NB4 (cell line): ENCODE results near the gene FBXL12.
"Not testable (repeated sequence)": the region's sequence is repeated elsewhere in the genome, so short reads cannot be mapped to it uniquely, and the experiment has no call there.

Source experiments
- DNase-seq: peaks from one replicate; pipeline ENCODE4 v3.0.0; 2010; ENCODE audit warnings: low read depth
- H3K4me3 ChIP-seq: one replicate; pipeline ENCODE4 v1.5.1; 2011; ENCODE audit warnings: mild to moderate bottlenecking, low read depth, low read length, moderate library complexity
- MYC ChIP-seq: IDR thresholded peaks from 2 replicates; pipeline ENCODE4 v1.6.1; 2011; ENCODE audit warnings: low read depth, low read length
- POLR2A ChIP-seq: IDR thresholded peaks from 2 replicates; pipeline ENCODE4 v1.6.1; 2011; ENCODE audit warnings: mild to moderate bottlenecking; ENCODE audit not compliant: insufficient read length; ENCODE audit errors: extremely low read depth
- TF ChIP-seq, protein P1 (sequence below): IDR thresholded peaks from one replicate; pipeline ENCODE4 v1.5.1; 2012; ENCODE audit warnings: low read depth, low read length
- TF ChIP-seq, protein P2 (sequence below): IDR thresholded peaks from 2 replicates; pipeline ENCODE4 v1.6.1; 2011; ENCODE audit warnings: low read depth, low read length

The FBXL12 gene

DNA sequence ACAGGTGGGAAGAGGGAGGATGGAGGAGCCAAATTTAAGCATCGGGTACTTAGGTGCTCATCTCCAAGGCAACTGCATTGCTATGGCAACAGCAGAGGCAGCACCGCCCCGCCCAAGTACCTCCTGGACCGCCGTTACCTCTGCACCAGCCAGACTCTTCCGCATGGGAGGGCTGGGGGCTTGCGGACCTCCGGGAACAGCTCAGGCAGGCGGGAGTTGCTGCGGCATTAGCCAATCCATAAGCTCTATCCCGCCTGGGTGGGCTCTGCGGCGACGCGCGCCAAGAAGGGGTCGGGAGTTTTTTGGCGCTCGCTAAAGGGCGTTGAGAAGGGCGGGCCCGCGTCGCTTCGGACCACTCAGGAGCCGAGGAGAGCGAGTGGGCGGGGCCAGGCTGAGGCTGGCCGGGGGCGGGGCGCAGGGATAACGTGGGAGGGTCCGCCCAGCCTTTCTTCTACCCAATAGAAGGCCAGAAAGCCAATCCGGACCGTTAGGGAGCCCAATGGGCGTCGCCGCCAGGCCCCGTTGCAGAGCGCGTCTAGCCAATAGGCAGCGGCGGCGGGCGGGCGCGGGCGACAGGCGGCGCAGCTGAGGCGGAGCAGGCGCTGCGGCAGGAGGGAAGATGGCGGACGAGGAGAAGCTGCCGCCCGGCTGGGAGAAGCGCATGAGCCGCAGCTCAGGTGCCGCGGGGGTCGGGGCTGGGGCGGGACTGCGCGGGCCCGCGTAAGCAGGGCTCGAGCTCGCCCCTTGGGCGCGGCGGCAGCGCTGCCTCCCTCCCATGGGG lies 16.0 kb upstream of the FBXL12 start, which contains the start of gene PIN1:
TSS of gene PIN1 (plus strand) at position 593 of the 781 bp plus-strand sequence. CDS start at position 620, 27 bp downstream.
- peak; percentile 100 for DNase-seq
- H3K4me3 ChIP-seq = peak within 1 kb of the TSS; percentile 96
- TF ChIP-seq, protein P1, sequence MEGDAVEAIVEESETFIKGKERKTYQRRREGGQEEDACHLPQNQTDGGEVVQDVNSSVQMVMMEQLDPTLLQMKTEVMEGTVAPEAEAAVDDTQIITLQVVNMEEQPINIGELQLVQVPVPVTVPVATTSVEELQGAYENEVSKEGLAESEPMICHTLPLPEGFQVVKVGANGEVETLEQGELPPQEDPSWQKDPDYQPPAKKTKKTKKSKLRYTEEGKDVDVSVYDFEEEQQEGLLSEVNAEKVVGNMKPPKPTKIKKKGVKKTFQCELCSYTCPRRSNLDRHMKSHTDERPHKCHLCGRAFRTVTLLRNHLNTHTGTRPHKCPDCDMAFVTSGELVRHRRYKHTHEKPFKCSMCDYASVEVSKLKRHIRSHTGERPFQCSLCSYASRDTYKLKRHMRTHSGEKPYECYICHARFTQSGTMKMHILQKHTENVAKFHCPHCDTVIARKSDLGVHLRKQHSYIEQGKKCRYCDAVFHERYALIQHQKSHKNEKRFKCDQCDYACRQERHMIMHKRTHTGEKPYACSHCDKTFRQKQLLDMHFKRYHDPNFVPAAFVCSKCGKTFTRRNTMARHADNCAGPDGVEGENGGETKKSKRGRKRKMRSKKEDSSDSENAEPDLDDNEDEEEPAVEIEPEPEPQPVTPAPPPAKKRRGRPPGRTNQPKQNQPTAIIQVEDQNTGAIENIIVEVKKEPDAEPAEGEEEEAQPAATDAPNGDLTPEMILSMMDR = peak; percentile 42
- TF ChIP-seq, protein P2, sequence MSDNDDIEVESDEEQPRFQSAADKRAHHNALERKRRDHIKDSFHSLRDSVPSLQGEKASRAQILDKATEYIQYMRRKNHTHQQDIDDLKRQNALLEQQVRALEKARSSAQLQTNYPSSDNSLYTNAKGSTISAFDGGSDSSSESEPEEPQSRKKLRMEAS = peak; percentile 70
- TF ChIP-seq MYC = 0 out of 2 replicates have a peak, but pooled peaks have one; percentile 20
- TF ChIP-seq POLR2A = peak; percentile 81

DNA sequence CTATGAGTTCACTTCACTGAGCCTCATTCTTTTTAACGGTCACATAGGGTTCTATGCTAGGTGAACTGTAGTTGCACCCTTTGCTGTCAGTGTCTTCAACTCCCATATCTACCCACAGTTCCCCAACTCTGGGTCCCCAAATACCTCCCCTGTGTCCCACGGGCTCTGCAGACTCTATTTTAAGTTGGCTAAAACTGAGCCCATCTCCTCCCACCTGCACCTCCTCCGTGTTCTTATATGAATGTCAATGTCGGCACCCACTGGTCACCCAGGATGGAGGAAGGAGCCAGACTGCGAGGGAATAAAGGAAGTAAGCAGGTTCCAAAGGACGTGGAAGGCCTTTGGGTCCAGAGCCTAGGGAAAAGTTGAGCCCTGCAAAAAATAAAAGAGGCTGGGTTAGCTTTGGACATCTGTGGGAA lies 15.4 kb upstream of the FBXL12 start:
- peak; percentile 44 for DNase-seq
- TF ChIP-seq POLR2A (no peak), MYC (no peak)
- TF ChIP-seq, protein P1 = no peak
- TF ChIP-seq, protein P2 = no peak
- peak overlapping the region; percentile 64 for H3K4me3 ChIP-seq

DNA sequence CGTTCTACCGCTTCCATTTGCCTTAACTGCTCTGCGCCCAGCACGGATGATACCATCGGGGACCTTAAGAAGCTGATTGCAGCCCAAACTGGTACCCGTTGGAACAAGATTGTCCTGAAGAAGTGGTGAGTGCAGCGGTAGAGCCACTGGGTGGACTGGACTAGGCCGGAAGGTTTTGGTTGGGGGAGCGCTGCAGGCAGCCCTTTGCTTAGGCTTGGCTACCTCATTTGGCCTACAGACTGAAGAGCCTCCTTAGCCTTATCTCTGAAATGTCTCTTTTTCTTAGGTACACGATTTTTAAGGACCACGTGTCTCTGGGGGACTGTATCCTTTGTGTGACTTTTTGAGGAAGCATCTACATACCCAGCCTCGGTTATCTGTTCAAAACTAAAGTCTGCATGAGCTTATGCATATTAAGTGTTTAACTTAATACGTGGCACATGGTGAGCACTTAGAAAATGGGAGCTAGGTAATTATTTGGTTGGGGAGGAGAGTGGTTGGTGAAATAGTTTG lies 9.7 kb upstream of the FBXL12 start:
- peak overlapping the region; percentile 90 for H3K4me3 ChIP-seq
- TF ChIP-seq, protein P2 = peak; percentile 94
- TF ChIP-seq, protein P1 = no peak
- peak; percentile 66; the same call in 1 of the 2 replicates for TF ChIP-seq MYC
- peak; percentile 60 for DNase-seq

DNA sequence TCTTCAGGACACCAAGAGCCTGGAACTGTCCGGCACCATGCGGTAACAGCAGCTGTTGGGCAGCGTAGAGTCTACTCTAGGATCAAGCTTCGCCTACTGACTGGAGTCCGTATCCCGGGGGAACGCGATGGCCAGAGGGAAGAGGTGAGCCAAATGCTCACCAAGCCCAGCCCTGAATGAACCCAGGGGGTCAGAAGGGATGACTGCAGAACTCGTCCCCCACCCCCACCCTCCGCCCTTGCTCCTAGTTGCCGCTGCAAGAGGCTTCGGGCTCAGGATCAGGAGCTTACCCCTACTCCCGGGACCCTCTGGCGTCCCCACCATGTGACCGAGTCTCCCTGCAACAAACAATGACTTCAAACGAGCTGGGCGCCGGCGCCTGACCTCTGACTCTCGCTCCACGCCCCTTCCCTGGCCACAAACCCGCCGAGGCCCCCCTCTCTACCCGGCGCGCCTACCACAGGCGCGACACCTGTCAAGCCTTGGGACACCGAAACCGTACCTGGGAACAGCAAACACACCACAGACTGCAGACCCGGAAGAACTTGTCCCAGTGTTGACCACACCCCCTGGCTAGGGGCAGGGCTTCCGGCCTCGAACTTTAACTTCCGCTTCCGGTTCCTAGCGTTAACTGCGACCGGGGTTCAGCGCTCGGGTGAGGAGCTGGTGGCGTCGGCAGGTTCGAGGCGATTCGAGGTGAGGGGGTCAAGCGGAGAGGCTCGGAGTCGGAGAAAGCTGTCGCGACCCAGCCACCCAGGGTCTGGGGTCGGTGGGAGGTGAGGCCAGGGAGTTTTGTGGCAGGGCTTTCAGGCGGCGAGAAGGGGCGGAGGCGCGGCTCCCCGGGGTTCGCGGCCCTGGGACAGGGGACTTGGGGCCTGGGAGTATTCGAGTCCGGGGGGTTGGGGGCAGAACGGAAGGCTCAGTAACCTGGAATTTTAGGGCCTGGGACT lies 8.7 kb upstream of the FBXL12 start, which contains the start of gene UBL5:
TSS of gene UBL5 (plus strand) at position 630 of the 950 bp plus-strand sequence. CDS start 420 bp downstream, outside the sequence.
- TF ChIP-seq, protein P1 = peak; percentile 9
- TF ChIP-seq POLR2A (peak; percentile 100), MYC (peak; percentile 96)
- TF ChIP-seq, protein P2 = peak; percentile 86
- H3K4me3 ChIP-seq = peak within 1 kb of the TSS; percentile 90
- DNase-seq = peak; percentile 98

DNA sequence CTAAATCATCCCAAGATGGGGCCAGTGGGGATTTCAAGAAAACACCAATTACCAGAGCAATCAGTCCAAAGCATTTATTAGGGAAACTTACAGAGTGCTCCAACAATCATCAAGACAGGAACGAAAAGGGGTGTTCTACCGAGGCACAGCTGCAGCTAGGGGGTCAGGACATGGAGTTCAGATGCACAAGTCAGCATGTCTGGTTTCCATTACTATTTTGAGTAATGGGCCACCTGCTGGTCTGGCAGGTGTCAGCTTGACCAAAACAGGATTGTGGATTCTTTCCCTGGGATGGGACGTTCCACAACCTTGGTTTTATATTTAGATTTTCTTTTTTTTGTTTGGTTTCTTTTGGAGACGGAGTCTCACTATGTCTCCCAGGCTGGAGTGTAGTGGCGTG lies 4.9 kb upstream of the FBXL12 start:
- no peak for DNase-seq
- no peak overlapping the region for H3K4me3 ChIP-seq
- TF ChIP-seq POLR2A = no peak

DNA sequence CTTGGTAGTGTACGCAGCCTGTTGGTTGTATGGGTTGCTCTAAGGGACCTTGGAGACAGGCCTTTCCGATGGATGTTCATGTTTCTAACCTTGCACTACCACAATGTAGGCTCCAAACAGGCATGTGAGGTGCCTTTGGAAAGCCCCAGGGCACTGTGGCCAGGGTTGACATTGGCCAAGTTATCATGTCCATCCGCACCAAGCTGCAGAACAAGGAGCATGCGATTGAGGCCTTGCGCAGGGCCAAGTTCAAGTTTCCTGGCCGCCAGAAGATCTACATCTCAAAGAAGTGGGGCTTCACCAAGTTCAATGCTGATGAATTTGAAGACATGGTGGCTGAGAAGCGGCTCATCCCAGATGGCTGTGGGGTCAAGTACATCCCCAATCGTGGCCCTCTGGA lies 1.2 kb upstream of the FBXL12 start:
- H3K4me3 ChIP-seq = peak overlapping the region; percentile 55
- DNase-seq = not testable (repeated sequence)
